ENCODE results near the gene TMEM181. TPM values are rescaled to one million over a fixed set of nuclear protein-coding genes. Genes with fewer than 3 reads are reported as not detected.

TMEM181 gene
- total and polyA plus RNA-seq, 2 donors (not counting 1 experiment from before 2014, with no cell fraction given), result 2.8 to 9.3 TPM

- peaks cover 14% of the 10 kb centered on the region for H3K27me3 Mint-ChIP-seq
Measured at GRCh38 chr6:158552055-158552795, 7.7 kb upstream of the TMEM181 start.

More at GRCh38 chr6:158552055-158552795, 7.7 kb upstream of the TMEM181 start:
- no peak for TF ChIP-seq CTCF (IDR thresholded peaks at IDR 0.05)
- Histone ChIP-seq H3K79me2 (ENCODE audit: control insufficient read depth, insufficient read depth, low read length) (no peaks in the 10 kb centered on the region), H3K36me3 (replicated peaks in 1 of 2; ENCODE audit: control extremely low read depth in 1 of 2, control insufficient read depth in 1 of 2, extremely low read depth in 1 of 2, insufficient read depth in 2 of 2, low read length in 1 of 2) (no peaks in the 10 kb centered on the region), H3K9ac (ENCODE audit: low read length) (no peak overlapping the region), H3K9me3 (ENCODE audit: control extremely low read depth in 1 of 3, control insufficient read depth in 2 of 3, insufficient read depth in 1 of 3, low read length in 2 of 3) (no peaks in the 10 kb centered on the region), H2AFZ (ENCODE audit: insufficient read depth, low read depth, low read length, poor library complexity, severe bottlenecking) (no peak overlapping the region), H3K27me3 (replicated peaks in 1 of 4; ENCODE audit: control extremely low read depth in 1 of 4, control insufficient read depth in 3 of 4, insufficient read depth in 4 of 4, low read length in 3 of 4) (peaks cover 0 to 2% (median 0%) of the 10 kb centered on the region in 4 experiments), H3K4me1 (ENCODE audit: control insufficient read depth in 2 of 2, insufficient read depth in 2 of 2, low read length in 2 of 2) (no peaks in the 10 kb centered on the region), H4K20me1 (ENCODE audit: control insufficient read depth, insufficient read depth, low read length, poor library complexity, severe bottlenecking) (no peaks in the 10 kb centered on the region), H3K4me2 (replicated peaks; ENCODE audit: low read depth, low read length, poor library complexity, severe bottlenecking) (no peak overlapping the region), H3K27ac (ENCODE audit: low read length in 2 of 2) (no peak overlapping the region), H3K4me3 (ENCODE audit: control extremely low read depth in 1 of 5, extremely low read depth in 1 of 5, insufficient read depth in 1 of 5, low read depth in 2 of 5, low read length in 4 of 5) (no peak overlapping the region)
- intact Hi-C loops (cut with micrococcal nuclease), result loop anchor here (10.0 kb wide), 1 partner anchor 77 kb away; no protein-coding TSS in a partner anchor
- POLR2A ChIA-PET, result no interaction called here
- DNase-seq (no peak), ATAC-seq (ENCODE audit: low read depth) (no peak)
- Mint-ChIP-seq H3K9me3 (ENCODE audit: insufficient read depth) (no peaks in the 10 kb centered on the region), H3K27ac (no peak overlapping the region), H3K4me1 (no peaks in the 10 kb centered on the region), H3K4me3 (no peak overlapping the region)
- CTCF ChIA-PET, result interaction anchor here (0.9 kb wide), 1 partner anchor 331 kb away, joined by 3 read pairs; no protein-coding TSS in a partner anchor
- 100% methylated on average over 1 of the region's 6 CpGs for WGBS (ENCODE audit: insufficient coverage)
